ENCODE measurements around the gene PLCB2.

PLCB2 gene

GRCh38 chr15:40253167-40253790 lies 54.5 kb downstream of the PLCB2 start:
- DNase-seq (ENCODE audit: low read depth in 1 of 2, low spot score in 1 of 2): no peak

GRCh38 chr15:40252438-40253166 lies 55.1 kb downstream of the PLCB2 start:
- DNase-seq (ENCODE audit: low read depth in 1 of 2, low spot score in 1 of 2): no peak

- no peak for DNase-seq (ENCODE audit: low read depth in 1 of 2, low spot score in 1 of 2)
These were observed 55.6 kb downstream of the PLCB2 start for GRCh38 chr15:40252141-40252437.

- no peak for DNase-seq (ENCODE audit: low read depth in 1 of 2, low spot score in 1 of 2)
These were observed 56.1 kb downstream of the PLCB2 start for GRCh38 chr15:40251486-40252140.

GRCh38 chr15:40250771-40251483 lies 56.8 kb downstream of the PLCB2 start:
- no peak for DNase-seq (ENCODE audit: low read depth in 1 of 2, low spot score in 1 of 2)

- DNase-seq (ENCODE audit: low read depth in 1 of 2, low spot score in 1 of 2): no peak
These were observed 57.5 kb downstream of the PLCB2 start for GRCh38 chr15:40250304-40250656.

GRCh38 chr15:40249477-40250303 lies 58.0 kb downstream of the PLCB2 start:
- no peak for DNase-seq (ENCODE audit: low read depth in 1 of 2, low spot score in 1 of 2)

- DNase-seq (ENCODE audit: low read depth in 1 of 2, low spot score in 1 of 2): no peak
These were observed 59.5 kb downstream of the PLCB2 start for GRCh38 chr15:40248006-40248783.

GRCh38 chr15:40247406-40247971 lies 60.2 kb downstream of the PLCB2 start:
- DNase-seq (ENCODE audit: low read depth in 1 of 2, low spot score in 1 of 2): no peak

- DNase-seq (ENCODE audit: low read depth in 1 of 2, low spot score in 1 of 2): no peak
These were observed 61.0 kb downstream of the PLCB2 start for GRCh38 chr15:40246496-40247280.

- no peak for DNase-seq (ENCODE audit: low read depth in 1 of 2, low spot score in 1 of 2)
These were observed 61.9 kb downstream of the PLCB2 start for GRCh38 chr15:40245666-40246450.

GRCh38 chr15:40244961-40245523 lies 62.7 kb downstream of the PLCB2 start:
- DNase-seq (ENCODE audit: low read depth in 1 of 2, low spot score in 1 of 2): no peak

- DNase-seq (ENCODE audit: low read depth in 1 of 2, low spot score in 1 of 2): no peak
These were observed 64.5 kb downstream of the PLCB2 start for GRCh38 chr15:40243126-40243810.

- no peak for DNase-seq (ENCODE audit: low read depth in 1 of 2, low spot score in 1 of 2)
These were observed 65.1 kb downstream of the PLCB2 start for GRCh38 chr15:40242601-40243000.

GRCh38 chr15:40242213-40242599 lies 65.5 kb downstream of the PLCB2 start:
- no peak for DNase-seq (ENCODE audit: low read depth in 1 of 2, low spot score in 1 of 2)

GRCh38 chr15:40241269-40242212 lies 66.2 kb downstream of the PLCB2 start:
- DNase-seq (ENCODE audit: low read depth in 1 of 2, low spot score in 1 of 2): no peak
